GM13977 (cell line): ENCODE measurements around the gene DNAJB11.
"Not testable (repeated sequence)": the region's sequence is repeated elsewhere in the genome, so short reads cannot be mapped to it uniquely, and the experiment has no call there.

Experiments used
- DNase-seq: peaks from one replicate; pipeline ENCODE4 v3.0.0; 2012; ENCODE audit warnings: low spot score
- CTCF ChIP-seq: IDR thresholded peaks from 2 replicates; pipeline ENCODE4 v1.5.1; 2012; ENCODE audit warnings: mild to moderate bottlenecking, control low read depth; ENCODE audit not compliant: insufficient read depth; ENCODE audit errors: extremely low read depth, missing control alignments
- in situ Hi-C: fragments of 300-500 bp; cut with MboI; formaldehyde crosslinking; loops from one replicate; pipeline ENCODE4 v1.12.0; 2022; ENCODE audit warnings: low sequenced_read_pairs, low pct_unique_long_range_greater_than_20kb, mixed read lengths, inconsistent platforms; ENCODE audit not compliant: unreplicated experiment

DNAJB11 gene

DNA sequence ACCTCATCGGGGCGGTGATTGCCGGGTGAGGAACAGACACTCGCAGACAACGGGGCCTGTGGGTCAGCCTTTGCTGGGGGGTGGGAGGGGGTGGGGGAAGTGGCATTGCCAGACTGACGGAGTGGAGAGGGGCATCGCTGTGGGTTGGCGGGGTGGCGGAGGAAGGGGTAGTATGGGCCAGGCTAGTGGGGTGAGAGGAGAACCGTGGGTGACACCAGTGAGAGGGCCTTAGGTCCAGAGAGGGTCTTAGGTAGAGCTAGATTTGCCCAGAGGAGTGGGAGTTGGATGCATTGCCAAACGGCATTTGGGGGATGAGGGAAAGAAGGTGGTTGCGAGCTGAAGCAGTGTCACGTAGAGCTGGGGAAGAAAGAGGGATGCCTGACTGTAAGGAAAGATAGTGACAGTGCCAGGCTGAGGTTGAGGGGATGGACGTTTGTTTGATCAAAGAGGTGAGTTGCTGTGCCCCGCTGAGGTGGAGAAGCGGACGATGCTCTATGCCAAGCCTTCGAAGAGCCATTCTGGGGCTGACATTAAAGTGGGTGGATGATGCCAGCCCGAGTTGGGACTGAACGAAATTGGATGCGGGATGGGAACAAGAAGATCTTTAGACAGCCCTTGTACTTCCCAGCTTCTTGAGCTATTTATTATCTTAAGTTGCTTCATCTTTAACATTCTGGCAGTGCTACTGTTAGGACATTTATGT, 572 bp downstream of the DNAJB11 start:
- in situ Hi-C loops, result no loop called here
- DNase-seq, result no peak
- TF ChIP-seq CTCF, result no peak

DNA sequence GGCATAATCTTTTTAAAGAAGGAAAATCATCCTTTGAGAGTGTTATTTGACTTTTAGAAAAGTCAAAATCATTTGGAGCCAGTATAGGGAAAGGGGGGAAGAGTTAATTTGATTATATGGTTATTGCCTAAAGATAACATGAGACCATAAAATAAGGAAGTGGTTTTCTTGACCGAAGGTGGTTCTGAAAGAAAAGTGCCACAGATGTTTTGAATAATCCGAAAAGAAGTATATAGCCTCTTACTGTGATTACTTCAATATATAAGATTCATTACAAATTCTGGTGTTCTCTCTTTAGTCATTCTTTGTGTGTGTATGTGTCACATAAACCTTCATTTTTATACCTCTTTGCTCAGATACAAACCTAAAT, 1.1 kb downstream of the DNAJB11 start:
- TF ChIP-seq CTCF, result no peak
- DNase-seq, result no peak
- in situ Hi-C loops, result no loop called here

GRCh38 chr3:186577521-186577920, 7.0 kb downstream of the DNAJB11 start:
- no peak for DNase-seq
- in situ Hi-C loops, result no loop called here
- TF ChIP-seq CTCF, result no peak

DNA sequence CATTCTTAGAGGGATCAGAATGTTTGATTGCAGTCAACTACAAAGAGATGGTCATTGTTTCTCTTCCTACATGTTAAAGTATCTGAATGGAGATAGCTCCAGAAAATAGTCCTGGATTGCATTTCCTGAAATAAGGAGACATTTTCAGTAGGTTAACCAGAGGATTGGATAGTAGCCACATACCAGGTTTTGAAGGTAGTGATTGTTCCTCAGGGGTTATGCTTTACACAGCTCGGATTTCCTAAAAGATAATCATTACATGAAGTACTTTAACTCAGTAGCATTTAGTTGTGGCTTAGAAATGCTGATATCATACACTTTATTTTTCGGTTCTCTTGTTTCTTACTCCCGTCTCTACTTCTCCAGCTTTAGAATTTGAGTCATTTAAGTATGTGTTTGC, 10.3 kb downstream of the DNAJB11 start:
- in situ Hi-C loops, result no loop called here
- DNase-seq, result no peak
- no peak for TF ChIP-seq CTCF

DNA sequence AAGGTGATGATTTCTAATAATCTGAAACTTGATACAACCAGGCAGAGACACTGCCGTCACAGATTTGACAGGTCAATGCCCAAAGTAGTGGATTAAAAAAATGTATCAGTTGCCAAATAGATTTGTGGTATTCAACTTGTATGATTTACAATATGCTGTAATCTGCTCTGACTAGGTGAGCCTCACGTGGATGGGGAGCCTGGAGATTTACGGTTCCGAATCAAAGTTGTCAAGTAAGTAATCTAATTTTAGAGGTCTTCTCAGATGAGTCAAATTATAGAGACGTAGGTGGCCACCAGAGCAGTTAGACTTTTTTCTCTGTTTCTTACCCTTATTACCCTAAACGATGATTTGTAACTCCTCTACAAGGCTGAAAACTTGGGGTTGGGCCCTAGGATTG, 12.0 kb downstream of the DNAJB11 start:
- TF ChIP-seq CTCF, result no peak
- in situ Hi-C loops, result no loop called here
- no peak for DNase-seq

DNA sequence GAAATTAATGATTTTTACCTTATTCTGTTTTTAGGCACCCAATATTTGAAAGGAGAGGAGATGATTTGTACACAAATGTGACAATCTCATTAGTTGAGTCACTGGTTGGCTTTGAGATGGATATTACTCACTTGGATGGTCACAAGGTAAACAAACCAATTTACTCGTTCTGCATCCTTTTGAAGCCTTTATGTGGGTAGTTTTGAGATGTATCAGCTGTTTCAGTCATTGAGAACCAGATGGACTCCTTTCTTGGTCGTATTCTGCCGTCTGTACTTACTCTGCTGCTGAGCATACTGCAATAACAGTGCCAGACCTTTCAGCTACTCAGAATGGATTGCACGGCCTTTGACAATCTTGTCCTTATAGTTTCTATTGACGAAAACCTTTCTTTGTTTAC, 13.3 kb downstream of the DNAJB11 start:
- in situ Hi-C loops, result no loop called here
- no peak for TF ChIP-seq CTCF
- no peak for DNase-seq

- DNase-seq, in situ Hi-C loops: not testable (repeated sequence)
Observed at GRCh38 chr3:186586245-186586644, 15.7 kb downstream of the DNAJB11 start.
